HG03060 (cell line): Measurements from ENCODE around the gene GNPDA2.
A peak's percentile ranks its signal among the peaks of the same experiment; 100 is the strongest.
"Not testable (repeated sequence)": the region's sequence is repeated elsewhere in the genome, so short reads cannot be mapped to it uniquely, and the experiment has no call there.

Experiments
- ATAC-seq: cut with Tn5 transposase; IDR thresholded peaks from one replicate; pipeline ENCODE4 v1.9.1; 2021; ENCODE audit warnings: low read depth, moderate number of reproducible peaks; ENCODE audit not compliant: unreplicated experiment

GNPDA2 gene

GRCh38 chr4:44726038-44726871 lies at the start of gene GNPDA2:
GNPDA2 (minus strand) TSS chr4:44726556; CDS start chr4:44722207, 4,349 bp downstream.
- ATAC-seq = peak; percentile 48

GRCh38 chr4:44772340-44772739 lies 46.0 kb upstream of the GNPDA2 start:
- ATAC-seq = no peak

- ATAC-seq = no peak
Measured at GRCh38 chr4:44771789-44772188, 45.4 kb upstream of the GNPDA2 start.

- ATAC-seq = no peak
Measured at GRCh38 chr4:44766453-44766852, 40.1 kb upstream of the GNPDA2 start.

GRCh38 chr4:44765116-44765515 lies 38.8 kb upstream of the GNPDA2 start:
- no peak for ATAC-seq

- ATAC-seq = no peak
Measured at GRCh38 chr4:44761306-44761705, 35.0 kb upstream of the GNPDA2 start.

- ATAC-seq = no peak
Measured at GRCh38 chr4:44760142-44760898, 34.0 kb upstream of the GNPDA2 start.

GRCh38 chr4:44756559-44756958 lies 30.2 kb upstream of the GNPDA2 start:
- ATAC-seq = no peak

- ATAC-seq = no peak
Measured at GRCh38 chr4:44740201-44740600, 13.8 kb upstream of the GNPDA2 start.

GRCh38 chr4:44738615-44739014 lies 12.3 kb upstream of the GNPDA2 start:
- ATAC-seq = peak; percentile 76

- ATAC-seq = no peak
Measured at GRCh38 chr4:44736900-44737299, 10.5 kb upstream of the GNPDA2 start.

GRCh38 chr4:44728694-44729093 lies 2.3 kb upstream of the GNPDA2 start:
- not testable (repeated sequence) for ATAC-seq

- no peak for ATAC-seq
Measured at GRCh38 chr4:44727471-44727870, 1.1 kb upstream of the GNPDA2 start.

- no peak for ATAC-seq
Measured at GRCh38 chr4:44725726-44726037, 674 bp downstream of the GNPDA2 start.

- ATAC-seq = no peak
Measured at GRCh38 chr4:44725166-44725565, 1.2 kb downstream of the GNPDA2 start.

GRCh38 chr4:44722001-44722400 lies 4.4 kb downstream of the GNPDA2 start:
- ATAC-seq = no peak

- ATAC-seq = no peak
Measured at GRCh38 chr4:44720371-44720770, 6.0 kb downstream of the GNPDA2 start.

GRCh38 chr4:44716597-44716996 lies 9.8 kb downstream of the GNPDA2 start:
- no peak for ATAC-seq

- ATAC-seq = no peak
Measured at GRCh38 chr4:44713125-44713524, 13.2 kb downstream of the GNPDA2 start.

GRCh38 chr4:44704673-44705072 lies 21.7 kb downstream of the GNPDA2 start:
- no peak for ATAC-seq

- ATAC-seq = no peak
Measured at GRCh38 chr4:44701037-44701436, 25.3 kb downstream of the GNPDA2 start.

GRCh38 chr4:44700427-44700826 lies 25.9 kb downstream of the GNPDA2 start:
- ATAC-seq = no peak
